ENCODE results near the gene EPHA1.

EPHA1 gene

DNA sequence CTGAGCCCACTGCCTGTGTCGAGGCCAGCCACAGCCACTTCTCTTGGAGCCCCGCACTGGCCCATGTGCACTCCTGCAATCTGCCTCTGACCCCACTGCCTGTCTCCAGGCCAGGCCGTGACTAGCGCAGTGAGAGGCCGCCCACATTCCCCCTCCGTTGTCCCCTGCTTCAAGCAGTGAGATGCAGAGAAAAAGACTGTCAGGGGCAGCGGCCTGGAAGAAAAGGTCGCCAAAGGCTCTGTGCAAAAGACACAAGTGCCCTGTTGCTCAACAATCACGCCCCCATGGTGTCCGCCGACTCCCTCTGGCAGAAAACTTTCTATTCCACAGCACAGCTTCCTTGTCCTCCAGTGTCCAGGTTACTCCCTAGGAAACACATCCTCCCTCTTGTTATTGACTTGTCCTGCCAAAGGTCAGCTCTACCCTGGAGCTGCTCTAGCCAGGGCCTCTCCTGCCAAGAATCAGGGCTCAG, 56.1 kb downstream of the EPHA1 start:
- no peak for TF ChIP-seq Cebpa-rat (IDR thresholded peaks at IDR 0.05)
- peaks cover 0 to 1% (median 0%) of the 10 kb centered on the region in 11 experiments; a peak in 6 of 22 replicates for H3K27me3 ChIP-seq

DNA sequence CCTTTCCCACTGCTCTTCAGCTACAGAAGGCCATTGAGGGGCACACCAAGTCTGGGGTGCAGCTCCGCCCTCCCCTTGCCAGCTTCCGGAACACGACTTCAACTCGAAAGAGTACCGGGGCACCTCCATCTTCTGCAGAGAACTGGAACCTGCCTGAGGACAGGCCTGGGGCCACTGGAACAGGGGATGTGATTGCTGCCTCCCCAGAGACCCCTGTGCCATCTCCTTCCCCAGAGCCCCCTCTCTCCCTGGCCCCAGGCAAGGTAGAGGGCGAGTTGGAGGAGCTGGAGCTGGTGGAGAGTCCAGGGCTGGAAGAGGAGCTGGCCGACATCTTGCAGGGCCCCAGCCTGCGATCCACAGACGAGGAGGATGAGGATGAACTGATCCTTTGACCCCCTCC, 57.1 kb downstream of the EPHA1 start:
- no peak overlapping the region for H3K9ac ChIP-seq
- H3K36me3 ChIP-seq, result peaks cover 0 to 4% (median 0%) of the 10 kb centered on the region in 11 experiments; a peak in 3 of 22 replicates
- TF ChIP-seq Cebpa-rat (IDR thresholded peaks at IDR 0.05), result no peak
- no peak overlapping the region for H3K4me3 ChIP-seq
- H3K27me3 ChIP-seq, result no peaks in the 10 kb centered on the region
- H4K20me1 ChIP-seq, result no peaks in the 10 kb centered on the region
- H3K4me1 ChIP-seq, result peaks cover 0 to 9% (median 0%) of the 10 kb centered on the region in 10 experiments; a peak in 3 of 20 replicates
- no peak overlapping the region for H3K27ac ChIP-seq
- H3K9me3 ChIP-seq (replicated peaks in 1 of 11), result peaks cover 0 to 4% (median 0%) of the 10 kb centered on the region in 11 experiments; a peak in 1 of 22 replicates
- no peak overlapping the region for H3K4me2 ChIP-seq

More for the DNA sequence above, 56.1 kb downstream of the EPHA1 start:
- no peaks in the 10 kb centered on the region for H4K20me1 ChIP-seq
- peaks cover 0 to 10% (median 0%) of the 10 kb centered on the region in 11 experiments; a peak in 3 of 22 replicates for H3K36me3 ChIP-seq
- peaks cover 0 to 9% (median 0%) of the 10 kb centered on the region in 10 experiments; a peak in 3 of 20 replicates for H3K4me1 ChIP-seq
- no peak overlapping the region for H3K4me3 ChIP-seq
- H3K27ac ChIP-seq, result no peak overlapping the region
- peaks cover 0 to 4% (median 0%) of the 10 kb centered on the region in 11 experiments; a peak in 1 of 22 replicates for H3K9me3 ChIP-seq (replicated peaks in 1 of 11)
- H3K4me2 ChIP-seq, result no peak overlapping the region
- H3K9ac ChIP-seq, result no peak overlapping the region

DNA sequence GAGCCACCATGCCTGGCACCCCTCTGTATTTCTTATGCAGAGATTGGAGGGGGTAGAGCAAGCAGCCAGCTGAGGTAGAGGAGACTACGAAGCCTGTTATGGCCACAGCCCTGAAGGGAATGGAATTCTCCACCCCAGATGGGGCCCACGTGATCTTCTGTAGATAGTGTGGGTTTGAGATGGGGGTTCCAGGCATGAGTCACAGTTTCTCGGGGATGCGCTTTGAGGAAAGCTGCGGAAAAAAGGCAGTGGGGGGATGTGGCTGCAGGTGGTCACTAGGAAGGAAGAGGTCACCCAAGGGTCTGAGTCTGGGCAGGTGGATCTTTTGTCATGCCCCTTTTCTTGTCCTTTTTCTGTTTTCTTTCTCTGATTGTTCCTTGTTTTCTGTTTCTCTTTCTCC, 57.6 kb downstream of the EPHA1 start:
- Histone ChIP-seq H3K9me3 (replicated peaks in 1 of 11) (peaks cover 0 to 4% (median 0%) of the 10 kb centered on the region in 11 experiments; a peak in 1 of 22 replicates), H3K36me3 (no peaks in the 10 kb centered on the region), H3K4me1 (peaks cover 0 to 9% (median 0%) of the 10 kb centered on the region in 10 experiments; a peak in 3 of 20 replicates), H3K4me2 (no peak overlapping the region), H4K20me1 (no peaks in the 10 kb centered on the region), H3K9ac (no peak overlapping the region), H3K27me3 (no peaks in the 10 kb centered on the region), H3K4me3 (no peak overlapping the region), H3K27ac (no peak overlapping the region)
- TF ChIP-seq Cebpa-rat (IDR thresholded peaks at IDR 0.05), result no peak

DNA sequence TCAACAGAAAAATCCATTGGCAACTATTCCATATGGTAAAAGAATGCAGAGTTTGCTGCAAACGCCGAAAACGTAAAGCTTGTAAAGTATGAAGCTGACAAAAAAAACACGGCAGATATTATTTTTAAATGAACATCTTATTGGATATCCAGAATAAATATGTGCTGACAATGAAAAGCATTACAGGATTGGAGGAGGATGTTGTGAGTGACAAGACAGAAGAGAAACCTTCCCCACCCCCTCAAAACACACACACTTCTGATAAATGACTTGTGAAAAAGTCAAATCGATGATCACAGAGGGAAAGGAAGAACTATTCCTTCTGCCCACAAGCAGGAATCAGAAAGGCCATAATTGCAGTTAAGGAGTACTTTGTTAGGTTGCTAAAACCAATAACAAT, 60.7 kb downstream of the EPHA1 start:
- no peak for TF ChIP-seq Cebpa-rat (IDR thresholded peaks at IDR 0.05)
- no peak overlapping the region for H3K4me2 ChIP-seq
- H3K27ac ChIP-seq, result no peak overlapping the region
- H3K9ac ChIP-seq, result no peak overlapping the region
- H3K4me3 ChIP-seq, result no peak overlapping the region
- no peaks in the 10 kb centered on the region for H3K36me3 ChIP-seq
- H4K20me1 ChIP-seq, result no peaks in the 10 kb centered on the region
- no peaks in the 10 kb centered on the region for H3K27me3 ChIP-seq
- H3K9me3 ChIP-seq (replicated peaks in 1 of 11), result 0 out of 22 replicates have a peak, but pooled peaks cover 0 to 4% (median 0%) of the 10 kb centered on the region in 11 experiments
- no peaks in the 10 kb centered on the region; a peak in 2 of 20 replicates for H3K4me1 ChIP-seq

DNA sequence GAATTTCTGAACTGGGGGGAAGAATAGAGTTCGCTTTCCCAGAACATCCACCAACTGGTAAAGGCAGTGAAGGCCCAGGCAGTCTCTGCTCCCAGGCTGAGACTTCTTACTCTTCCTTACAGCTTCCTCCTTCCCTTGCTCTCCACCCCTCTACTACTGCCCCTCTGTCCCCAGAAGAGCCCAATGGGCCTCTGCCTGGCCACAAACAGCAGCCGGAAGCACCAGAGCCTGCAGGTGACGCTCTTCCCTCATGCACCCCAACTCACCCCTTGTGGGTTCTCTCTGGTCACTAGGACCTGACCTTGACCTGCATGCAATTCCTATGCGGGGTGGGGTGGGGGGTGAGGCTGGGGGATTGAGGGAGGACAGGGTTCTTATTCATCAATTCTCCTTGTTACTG, 62.6 kb downstream of the EPHA1 start:
- Histone ChIP-seq H3K4me1 (no peaks in the 10 kb centered on the region), H3K27me3 (no peaks in the 10 kb centered on the region), H3K36me3 (no peaks in the 10 kb centered on the region), H3K4me3 (no peak overlapping the region), H3K9ac (no peak overlapping the region), H3K4me2 (no peak overlapping the region), H3K9me3 (replicated peaks in 1 of 11) (0 out of 22 replicates have a peak, but pooled peaks cover 0 to 4% (median 0%) of the 10 kb centered on the region in 11 experiments), H3K27ac (no peak overlapping the region), H4K20me1 (no peaks in the 10 kb centered on the region)
- no peak for TF ChIP-seq Cebpa-rat (IDR thresholded peaks at IDR 0.05)

DNA sequence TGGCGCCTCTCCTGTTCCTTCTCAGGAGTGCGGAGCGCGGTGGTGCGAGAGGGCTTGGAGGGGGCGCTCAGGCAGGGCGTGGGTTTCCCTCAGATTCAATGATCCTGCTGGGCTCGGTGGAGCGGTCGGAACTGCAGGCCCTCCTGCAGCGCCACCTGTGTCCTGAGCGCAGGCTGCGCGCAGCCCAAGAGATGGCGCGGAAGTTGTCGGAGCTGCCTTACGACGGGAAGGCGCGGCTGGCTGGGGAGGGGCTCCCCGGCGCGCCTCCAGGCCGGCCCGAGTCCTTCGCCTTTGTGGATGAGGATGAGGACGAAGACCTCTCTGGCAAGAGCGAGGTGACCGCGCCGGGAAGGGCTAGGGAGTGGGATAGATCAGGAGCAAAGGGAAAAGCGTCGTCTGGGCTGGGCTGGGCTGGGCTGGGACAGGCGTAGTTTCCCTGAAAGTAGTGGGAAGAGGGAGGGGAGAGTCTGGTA, 63.2 kb downstream of the EPHA1 start:
- H3K4me3 ChIP-seq, result no peak overlapping the region
- H3K27ac ChIP-seq, result no peak overlapping the region
- H3K36me3 ChIP-seq, result no peaks in the 10 kb centered on the region
- no peak overlapping the region for H3K9ac ChIP-seq
- 0 out of 22 replicates have a peak, but pooled peaks cover 0 to 4% (median 0%) of the 10 kb centered on the region in 11 experiments for H3K9me3 ChIP-seq (replicated peaks in 1 of 11)
- no peaks in the 10 kb centered on the region for H3K4me1 ChIP-seq
- no peaks in the 10 kb centered on the region for H3K27me3 ChIP-seq
- no peak for TF ChIP-seq Cebpa-rat (IDR thresholded peaks at IDR 0.05)
- no peaks in the 10 kb centered on the region for H4K20me1 ChIP-seq
- no peak overlapping the region for H3K4me2 ChIP-seq

DNA sequence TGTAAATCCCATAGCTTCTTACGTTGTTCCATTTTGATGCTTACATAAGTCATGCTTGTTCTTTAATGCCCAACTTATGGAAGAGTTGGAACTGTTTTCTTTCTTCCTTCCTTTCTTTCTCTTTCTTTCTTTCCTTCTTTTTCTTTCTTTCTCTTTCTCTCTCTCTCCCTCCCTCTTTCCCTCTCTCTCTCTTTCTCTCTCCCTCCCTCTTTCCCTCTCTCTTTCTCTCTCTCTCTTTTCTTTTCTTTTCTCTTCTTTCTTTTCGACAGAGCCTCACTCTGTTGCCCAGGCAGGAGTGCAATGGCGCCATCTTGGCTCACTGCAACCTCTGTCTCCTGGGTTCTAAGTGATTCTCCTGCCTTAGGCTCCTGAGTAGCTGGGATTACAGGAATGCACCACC, 65.1 kb downstream of the EPHA1 start:
- no peaks in the 10 kb centered on the region for H3K27me3 ChIP-seq
- no peaks in the 10 kb centered on the region for H3K4me1 ChIP-seq
- no peak for TF ChIP-seq Cebpa-rat (IDR thresholded peaks at IDR 0.05)
- H3K4me2 ChIP-seq, result no peak overlapping the region
- no peak overlapping the region for H3K4me3 ChIP-seq
- no peak overlapping the region for H3K27ac ChIP-seq
- H4K20me1 ChIP-seq, result no peaks in the 10 kb centered on the region
- 0 out of 22 replicates have a peak, but pooled peaks cover 0 to 4% (median 0%) of the 10 kb centered on the region in 11 experiments for H3K9me3 ChIP-seq (replicated peaks in 1 of 11)
- no peak overlapping the region for H3K9ac ChIP-seq
- no peaks in the 10 kb centered on the region for H3K36me3 ChIP-seq

DNA sequence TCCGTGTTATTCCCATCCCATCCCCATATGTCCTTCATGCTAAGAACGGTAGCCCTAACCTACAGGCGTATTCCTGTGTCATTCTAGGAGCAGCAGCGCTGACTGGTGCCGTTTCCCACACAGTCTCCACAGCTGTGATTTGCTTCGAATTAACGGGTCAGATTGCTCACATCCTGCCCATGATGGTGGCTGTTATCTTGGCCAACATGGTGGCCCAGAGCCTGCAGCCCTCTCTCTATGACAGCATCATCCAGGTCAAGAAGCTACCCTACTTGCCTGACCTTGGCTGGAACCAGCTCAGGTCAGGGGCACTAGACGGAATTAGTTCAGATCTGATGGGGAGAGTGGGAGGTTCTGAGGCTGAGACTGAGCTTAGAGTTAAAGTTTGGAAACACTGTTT, 66.8 kb downstream of the EPHA1 start:
- no peaks in the 10 kb centered on the region for H3K27me3 ChIP-seq
- H3K4me2 ChIP-seq, result no peak overlapping the region
- 0 out of 22 replicates have a peak, but pooled peaks cover 0 to 4% (median 0%) of the 10 kb centered on the region in 11 experiments for H3K9me3 ChIP-seq (replicated peaks in 1 of 11)
- no peak overlapping the region for H3K4me3 ChIP-seq
- H3K9ac ChIP-seq, result no peak overlapping the region
- no peak overlapping the region for H3K27ac ChIP-seq
- TF ChIP-seq Cebpa-rat (IDR thresholded peaks at IDR 0.05), result no peak
- H4K20me1 ChIP-seq, result no peaks in the 10 kb centered on the region
- no peaks in the 10 kb centered on the region for H3K4me1 ChIP-seq
- no peaks in the 10 kb centered on the region for H3K36me3 ChIP-seq
